ENCODE results near the gene NMB.

GRCh38 chr15:84616235-84616634 lies 41.8 kb downstream of the NMB start:
- TF ChIP-seq POLR2A (IDR thresholded peaks at IDR 0.05): no peak
- TF ChIP-seq EP300 (IDR thresholded peaks at IDR 0.05): no peak

All from stomach (tissue), 4 donors.